Measurements from ENCODE around the gene AOC2. TPM values are rescaled to one million over a fixed set of nuclear protein-coding genes. Genes with fewer than 3 reads are reported as not detected.

Gene AOC2
- polyA plus RNA-seq, 2 of the 4 experiments (the other 2 are of a cell fraction), result 1.7 to 2.7 TPM

GRCh38 chr17:42844761-42845555 is 578 bp downstream of the AOC2 start:
- CTCF ChIA-PET, result interaction anchor here (0.5 to 20.4 kb wide), 25 partner anchors 9 to 271 kb away, joined by 3 to 372 read pairs (median 8); partner anchors contain the start of genes BECN1, PSME3, RPL27 and RUNDC1

GRCh38 chr17:42845556-42845917 is 1.2 kb downstream of the AOC2 start:
- Histone ChIP-seq H3K4me3 (no peak overlapping the region), H3K27ac (no peak overlapping the region), H3K4me1 (no peaks in the 10 kb centered on the region), H3K9me3 (no peaks in the 10 kb centered on the region), H3K4me2 (no peak overlapping the region)
- DNase-seq (ENCODE audit: low read depth in 1 of 2, low spot score in 1 of 2) (no peak), ATAC-seq (no peak), FAIRE-seq (no peak)
- TF ChIP-seq CBX2 (IDR thresholded peaks at IDR 0.05; ENCODE audit: borderline replicate concordance, low read depth) (no peak), TFCP2L1 (CRISPR knock-in tag; IDR thresholded peaks at IDR 0.05) (no peak), POLR2A (IDR thresholded peaks at IDR 0.05; ENCODE audit: low read length) (no peak), ZSCAN20 (CRISPR knock-in tag; IDR thresholded peaks at IDR 0.05) (no peak), ATOH8 (CRISPR knock-in tag; IDR thresholded peaks at IDR 0.05; ENCODE audit: low read depth) (no peak), KDM1A (IDR thresholded peaks at IDR 0.05; ENCODE audit: low read depth) (no peak), JUN (IDR thresholded peaks at IDR 0.05) (no peak), NR3C1 (IDR thresholded peaks at IDR 0.05) (no peak), HOXA7 (CRISPR knock-in tag; IDR thresholded peaks at IDR 0.05) (no peak), ESRRA (IDR thresholded peaks at IDR 0.05; ENCODE audit: borderline replicate concordance, low read length) (no peak), FOXS1 (CRISPR knock-in tag; IDR thresholded peaks at IDR 0.05) (no peak), CHD2 (IDR thresholded peaks at IDR 0.05; ENCODE audit: low read length, partially characterized antibody) (no peak), MAFK (IDR thresholded peaks at IDR 0.05; ENCODE audit: partially characterized antibody) (no peak), ZC3H11A (IDR thresholded peaks at IDR 0.05) (no peak), PHF8 (IDR thresholded peaks at IDR 0.05; ENCODE audit: borderline replicate concordance, low read depth) (no peak)
- POLR2A ChIA-PET, result interaction anchor here (0.7 to 1.0 kb wide), 2 partner anchors 21 to 177 kb away, joined by 3 to 12 read pairs; partner anchors contain the start of genes BECN1 and VAT1
- CTCF ChIA-PET, result interaction anchor here (0.9 to 20.4 kb wide), 16 partner anchors 8 to 271 kb away, joined by 3 to 372 read pairs (median 24); partner anchors contain the start of genes BECN1, PSME3 and RPL27
- WGBS (ENCODE audit: missing lambda C conversion rate), result 91% methylated on average over 12 of the region's 12 CpGs

More at GRCh38 chr17:42844761-42845555, 578 bp downstream of the AOC2 start:
- Histone ChIP-seq H3K4me2 (no peak overlapping the region), H3K4me3 (no peak overlapping the region), H3K27ac (no peak overlapping the region), H3K9me3 (no peaks in the 10 kb centered on the region), H3K4me1 (no peaks in the 10 kb centered on the region)
- TF ChIP-seq EP300 (IDR thresholded peaks at IDR 0.05) (no peak), CHD4 (IDR thresholded peaks at IDR 0.05; ENCODE audit: borderline replicate concordance) (no peak), GATA3 (IDR thresholded peaks at IDR 0.05; ENCODE audit: borderline replicate concordance) (no peak), NPAS2 (CRISPR knock-in tag; IDR thresholded peaks at IDR 0.05; ENCODE audit: borderline replicate concordance) (no peak), FOXS1 (CRISPR knock-in tag; IDR thresholded peaks at IDR 0.05) (no peak), KDM5A (IDR thresholded peaks at IDR 0.05) (no peak), HDAC2 (IDR thresholded peaks at IDR 0.05) (no peak), REST (IDR thresholded peaks at IDR 0.05) (no peak), ATOH8 (CRISPR knock-in tag; IDR thresholded peaks at IDR 0.05; ENCODE audit: low read depth) (no peak), MYC (IDR thresholded peaks at IDR 0.05; ENCODE audit: borderline replicate concordance, low read length) (no peak), NR3C1 (IDR thresholded peaks at IDR 0.05) (no peak), POLR2A (IDR thresholded peaks at IDR 0.05; ENCODE audit: low read length) (no peak), POLR2AphosphoS2 (conservative IDR thresholded peaks at IDR 0.05; ENCODE audit: low read length) (no peak), EHMT2 (IDR thresholded peaks at IDR 0.05; ENCODE audit: low read depth) (no peak), EHF (CRISPR knock-in tag; IDR thresholded peaks at IDR 0.05) (no peak), HOXB5 (CRISPR knock-in tag; IDR thresholded peaks at IDR 0.05) (no peak), FOSL2 (IDR thresholded peaks at IDR 0.05) (no peak), FOSL2 (CRISPR knock-in tag; IDR thresholded peaks at IDR 0.05) (no peak), CHD2 (IDR thresholded peaks at IDR 0.05; ENCODE audit: low read length, partially characterized antibody) (no peak)
- POLR2A ChIA-PET, result interaction anchor here (1.0 to 1.4 kb wide), 2 partner anchors 21 to 84 kb away, joined by 3 to 5 read pairs; partner anchors contain the start of gene BECN1
- no peak for ATAC-seq
- no peak for FAIRE-seq
- WGBS (ENCODE audit: missing lambda C conversion rate), result 94% methylated on average over 23 of the region's 24 CpGs
- DNase-seq (ENCODE audit: low read depth in 1 of 2, low spot score in 1 of 2), result no peak
